ENCODE results near the gene ATL1.
"Not testable (repeated sequence)": the region's sequence is repeated elsewhere in the genome, so short reads cannot be mapped to it uniquely, and the experiment has no call there.

ATL1 gene

DNA sequence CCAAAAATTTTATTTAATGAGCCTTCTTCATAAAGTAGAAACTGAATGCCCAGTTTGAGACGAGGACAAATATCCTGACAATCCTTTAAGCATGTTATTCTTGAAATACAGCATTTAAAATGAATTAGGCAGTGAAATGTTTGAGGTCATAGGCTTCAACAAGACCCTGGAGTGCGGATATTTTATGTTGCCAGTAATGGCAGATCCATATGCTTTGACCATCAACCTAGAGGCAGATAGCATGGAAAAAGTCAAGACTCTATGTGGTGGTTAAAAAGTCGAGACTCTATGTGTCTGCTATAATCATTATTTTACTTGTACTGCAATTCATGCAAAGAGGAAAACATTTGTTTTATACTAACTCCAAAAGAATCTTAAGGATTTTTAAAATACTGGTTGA lies 25.5 kb upstream of the ATL1 start:
- no peak for DNase-seq

DNA sequence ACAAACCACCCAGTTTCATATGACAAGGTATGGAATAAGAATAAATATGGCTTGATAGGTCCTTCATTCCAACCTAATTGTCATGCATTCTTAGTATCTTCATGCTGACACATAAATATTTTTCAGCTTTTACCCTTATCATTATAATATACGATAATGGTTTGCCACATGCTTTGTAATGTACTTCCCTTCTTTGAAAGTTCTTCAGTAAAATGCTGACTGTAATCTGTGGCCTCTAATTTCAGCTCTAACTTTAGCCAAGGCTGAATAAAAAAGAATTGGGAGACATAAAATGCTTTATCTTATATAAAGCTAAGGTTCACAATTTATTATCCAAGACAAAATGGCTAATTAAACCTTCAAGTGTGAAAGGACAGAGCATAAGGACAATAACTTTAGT lies 24.9 kb upstream of the ATL1 start:
- no peak for DNase-seq

DNA sequence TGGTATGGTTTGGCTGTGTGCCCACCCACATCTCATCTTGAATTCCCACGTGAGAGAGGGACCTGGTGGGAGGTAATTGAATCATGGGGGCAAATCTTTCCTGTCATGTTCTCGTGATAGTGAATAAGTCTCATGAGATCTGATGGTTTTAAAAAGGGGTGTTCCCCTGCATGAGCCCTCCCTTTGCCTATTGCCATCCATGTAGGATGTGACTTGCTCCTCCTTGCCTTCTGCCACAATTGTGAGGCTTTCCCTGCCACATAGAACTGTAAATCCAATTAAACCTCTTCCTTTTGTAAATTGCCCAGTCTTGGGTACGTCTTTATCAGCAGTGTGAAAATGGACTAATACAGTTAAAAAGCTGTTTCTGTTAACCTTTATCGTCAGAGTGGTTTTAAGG lies 21.9 kb upstream of the ATL1 start:
- not testable (repeated sequence) for DNase-seq

DNA sequence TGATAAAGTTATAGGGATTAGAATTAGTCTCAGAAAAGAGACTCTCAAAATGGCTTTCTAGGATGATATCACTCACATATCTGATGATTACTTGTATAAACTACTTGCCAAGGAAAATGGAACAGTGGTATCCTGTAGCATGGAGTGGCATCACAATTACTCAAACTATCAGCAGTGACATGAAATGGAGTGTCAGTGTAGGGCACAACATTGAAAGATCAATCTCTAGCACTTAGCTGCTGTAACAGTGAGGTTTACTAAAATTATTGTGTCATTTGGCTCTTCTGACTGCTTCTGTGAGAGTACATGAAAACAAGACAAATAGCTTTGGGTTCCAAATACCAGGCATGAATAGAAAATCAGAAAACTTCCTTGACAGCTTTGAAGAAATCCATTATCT lies 20.9 kb upstream of the ATL1 start:
- DNase-seq = no peak

DNA sequence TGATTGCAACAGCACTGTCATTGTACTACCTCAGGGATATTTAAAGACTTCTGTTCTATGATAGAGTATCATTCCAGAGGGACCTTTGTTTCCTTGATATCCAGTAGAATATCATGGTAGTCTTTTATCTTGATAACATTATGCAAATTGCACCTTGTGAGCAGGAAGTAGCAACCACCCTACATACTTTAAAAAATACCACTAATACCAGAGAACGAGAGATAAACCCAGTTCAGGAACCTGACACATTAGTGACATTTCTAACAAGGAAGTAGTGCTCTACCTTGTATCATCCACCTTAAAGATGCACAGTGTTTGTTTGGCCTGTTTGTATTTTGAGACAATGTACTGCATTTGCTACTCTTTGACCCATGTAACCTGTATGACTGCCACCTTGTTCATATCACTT lies 18.8 kb upstream of the ATL1 start:
- no peak for DNase-seq

DNA sequence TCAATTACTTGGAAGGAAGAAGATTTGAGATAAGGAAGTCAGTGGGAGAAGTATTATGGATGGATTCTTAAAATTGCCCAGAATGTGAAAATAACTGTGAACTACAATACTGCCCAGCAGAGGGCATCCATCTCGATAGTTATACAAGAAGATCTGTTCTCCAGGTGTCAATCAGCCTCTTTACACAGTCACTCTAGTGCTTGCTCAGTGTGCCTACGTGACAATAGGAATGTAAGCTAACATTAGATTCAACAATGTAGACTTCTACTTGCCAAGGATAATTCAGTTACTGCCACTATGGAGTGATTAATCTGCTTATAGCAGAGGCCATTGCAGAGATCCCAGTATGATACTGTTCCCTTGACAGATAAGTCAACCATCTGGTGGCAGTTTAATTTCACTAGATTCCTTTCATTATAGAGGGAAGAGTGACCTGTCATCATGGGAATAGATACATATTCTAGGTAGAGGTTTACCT lies 17.0 kb upstream of the ATL1 start:
- peak in 3 of 56 donors; percentile 9 to 51 (median 31) for DNase-seq

DNA sequence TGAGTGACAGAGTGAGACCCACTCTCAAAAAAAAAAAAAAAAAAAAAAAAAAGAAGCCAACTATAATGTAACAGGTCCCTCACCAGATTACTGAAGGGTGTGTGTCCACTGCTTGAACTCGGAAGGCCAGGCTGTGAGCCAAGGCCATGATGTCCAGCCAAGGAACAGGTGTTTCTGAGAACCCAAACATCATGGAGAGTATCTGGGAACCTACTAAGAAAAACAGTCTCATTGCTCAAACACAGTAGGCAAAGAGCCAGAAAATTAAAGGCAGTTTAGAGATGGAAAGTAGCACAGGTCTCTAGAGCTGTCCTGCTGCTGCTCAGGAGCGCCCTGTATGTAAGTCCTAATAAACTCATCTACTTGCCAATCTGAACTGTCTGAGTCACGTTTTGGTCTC lies 15.0 kb upstream of the ATL1 start:
- DNase-seq = no peak

DNA sequence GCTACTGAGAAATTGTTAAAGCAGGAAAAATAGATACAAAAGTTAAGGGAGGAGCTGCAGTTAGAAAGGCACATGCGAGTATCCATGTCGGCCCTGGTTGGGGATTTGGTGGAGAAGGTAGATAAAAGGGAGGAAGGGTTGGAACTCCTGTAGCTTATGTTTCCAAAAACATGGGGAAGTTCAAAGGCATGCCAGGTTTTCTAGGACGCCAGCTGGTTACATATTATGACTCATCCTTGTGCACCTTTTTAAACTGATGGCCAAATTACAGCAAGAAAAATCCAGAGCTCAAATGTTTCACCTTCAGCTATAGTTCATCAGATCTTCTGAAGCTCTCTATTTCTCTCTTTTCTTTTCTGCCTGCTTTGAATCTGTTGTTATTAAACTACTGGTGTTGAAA lies 14.3 kb upstream of the ATL1 start:
- no peak for DNase-seq

DNA sequence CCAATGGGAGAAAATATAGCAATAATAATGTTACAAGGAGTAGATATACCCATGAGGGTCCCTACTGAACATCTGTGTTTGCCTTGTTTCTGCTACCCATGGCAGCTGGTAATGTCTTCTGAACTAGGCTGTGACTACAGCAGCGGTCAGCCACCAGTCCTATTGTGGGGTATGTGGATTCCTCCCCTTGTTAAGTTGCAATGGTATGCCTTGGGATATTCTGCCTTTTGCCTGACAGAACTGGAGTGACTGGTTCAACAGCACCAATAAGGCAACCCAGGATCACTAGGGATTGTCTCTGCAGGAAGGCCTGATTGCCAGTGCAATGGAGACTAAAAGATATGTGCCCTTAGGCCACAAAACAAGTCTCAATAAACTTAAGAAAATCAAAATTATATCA lies 9.7 kb upstream of the ATL1 start:
- DNase-seq = no peak

DNA sequence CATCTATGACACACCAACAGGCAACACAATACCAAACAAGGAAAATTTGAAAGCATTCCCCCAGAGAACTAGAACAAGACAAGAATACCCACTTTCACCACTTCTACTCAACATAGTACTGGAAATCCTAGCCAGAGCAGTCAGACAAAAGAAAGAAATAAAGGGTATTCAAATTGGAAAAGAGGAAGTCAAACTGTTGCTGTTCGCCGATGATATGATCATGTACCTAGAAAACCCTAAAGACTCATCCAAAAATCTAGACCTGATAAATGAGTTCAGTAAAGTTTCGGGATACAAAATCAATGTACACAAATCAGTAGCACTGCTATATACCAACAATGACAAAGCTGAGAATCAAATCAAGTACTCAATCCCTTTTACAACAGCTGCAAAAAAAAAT lies 8.1 kb upstream of the ATL1 start:
- DNase-seq = no peak

DNA sequence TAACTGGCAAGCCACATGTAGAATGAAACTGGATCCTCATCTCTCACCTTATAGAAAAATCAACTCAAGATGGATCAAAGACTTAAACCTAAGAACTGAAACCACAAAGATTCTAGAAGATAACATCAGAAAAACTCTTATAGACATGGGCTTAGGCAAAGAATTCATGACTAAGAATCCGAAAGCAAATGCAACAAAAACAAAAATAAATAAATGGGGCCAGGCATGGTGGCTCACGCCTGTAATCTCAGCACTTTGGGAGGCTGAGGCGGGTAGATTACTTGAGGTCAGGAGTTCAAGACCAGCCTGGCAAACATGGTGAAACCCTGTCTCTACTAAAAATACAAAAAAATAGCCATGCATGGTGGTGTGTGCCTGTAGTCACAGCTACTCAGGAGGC lies 7.1 kb upstream of the ATL1 start:
- DNase-seq = not testable (repeated sequence)

DNA sequence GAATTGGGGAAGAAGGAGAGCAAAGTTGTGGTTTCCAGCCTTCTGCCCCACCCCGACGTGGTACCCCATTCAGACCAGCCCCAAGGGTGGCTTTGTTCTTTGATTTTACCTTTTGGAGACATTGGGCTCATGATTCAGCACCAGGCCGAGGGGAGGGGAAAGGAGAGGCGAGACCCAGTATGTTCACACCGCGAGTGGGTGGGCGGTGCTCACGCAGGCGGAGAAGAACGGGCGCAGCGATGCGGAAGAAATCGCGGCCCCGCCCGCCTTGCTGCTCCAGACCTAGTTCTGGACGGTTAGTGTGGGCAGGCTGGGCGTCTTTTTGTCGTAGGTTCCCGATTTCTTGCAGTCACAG lies 963 bp downstream of the ATL1 start:
- peak in 54 of 56 donors; percentile 28 to 88 (median 72) for DNase-seq

DNA sequence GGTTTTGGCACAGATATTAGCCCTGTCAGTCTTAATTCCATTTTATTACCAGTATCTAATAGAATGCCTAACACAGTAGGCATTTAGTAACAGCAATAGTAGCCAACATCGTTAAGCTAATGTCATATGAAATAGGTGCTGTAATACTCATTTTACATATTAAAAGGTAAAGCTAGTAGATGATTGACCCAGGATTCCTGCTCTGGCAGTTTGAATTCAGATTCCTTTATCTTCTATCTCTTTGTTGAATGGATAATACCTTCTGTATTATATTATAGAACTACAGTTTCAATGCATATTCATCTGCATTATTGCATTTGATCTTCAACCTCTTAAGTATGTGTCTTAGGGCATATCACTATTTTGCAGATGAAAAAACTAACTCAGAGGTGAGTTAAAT lies 2.9 kb downstream of the ATL1 start:
- no peak for DNase-seq

DNA sequence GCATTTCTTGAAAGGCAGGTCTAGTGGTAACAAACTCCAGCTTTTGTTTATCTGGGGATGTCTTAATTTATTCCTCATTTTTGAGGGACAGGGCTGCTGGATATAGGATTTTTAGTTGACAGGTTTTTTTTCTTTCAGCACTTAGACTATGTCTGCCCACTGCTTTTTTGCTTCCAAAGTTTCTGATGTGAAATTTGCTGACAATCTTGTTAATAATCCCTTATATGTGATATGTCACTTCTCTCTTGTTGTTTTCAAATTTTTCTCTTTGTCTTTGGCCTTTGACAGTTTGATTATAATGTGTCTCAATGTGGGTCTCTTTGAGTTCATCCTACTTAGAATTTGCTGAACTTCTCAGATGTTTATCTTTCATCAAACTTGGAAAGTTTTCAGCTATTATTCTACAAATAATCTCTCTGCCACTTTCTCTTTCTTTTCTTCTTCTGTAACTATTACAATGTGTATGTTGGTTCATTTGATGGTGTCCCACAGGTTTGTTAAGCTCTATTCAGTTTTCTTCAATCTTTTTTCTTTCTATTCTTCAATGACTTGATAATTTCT lies 9.8 kb downstream of the ATL1 start:
- no peak for DNase-seq

DNA sequence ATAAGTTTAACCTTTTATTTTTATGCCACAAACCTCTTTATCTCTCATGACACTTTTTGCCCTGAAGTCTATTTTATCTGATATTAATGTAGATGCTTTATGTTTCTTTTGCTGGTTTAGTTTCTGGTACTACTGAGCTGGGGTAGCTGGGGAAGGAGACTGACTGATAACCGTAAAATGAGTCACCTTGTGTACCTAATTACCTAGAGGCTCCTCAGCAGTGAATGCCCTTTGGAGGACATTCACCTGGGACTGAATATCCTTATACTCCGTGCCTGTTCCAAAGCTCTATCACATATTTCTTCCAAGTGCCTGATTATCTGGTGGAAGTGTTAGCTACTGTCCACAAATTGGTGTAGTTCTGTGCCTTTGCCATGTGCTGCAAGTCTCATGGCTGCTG lies 13.9 kb downstream of the ATL1 start:
- no peak for DNase-seq

DNA sequence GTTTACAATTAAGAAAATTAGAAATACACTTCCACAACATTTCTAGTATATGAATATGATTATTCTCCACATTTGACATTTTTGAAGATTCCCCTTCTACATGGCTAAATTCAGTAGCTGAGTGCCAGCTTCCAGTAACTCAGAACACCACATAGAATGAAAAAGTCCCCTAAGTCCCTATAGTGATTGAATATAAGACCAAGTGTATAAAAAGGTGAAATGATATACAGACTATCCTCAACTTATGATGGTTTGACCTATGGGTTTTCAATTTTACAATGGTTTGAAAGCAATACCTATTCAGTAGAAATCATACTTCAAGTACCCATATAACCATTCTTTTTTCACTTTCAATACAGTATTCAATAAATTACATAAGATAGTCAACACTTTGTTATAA lies 15.8 kb downstream of the ATL1 start:
- no peak for DNase-seq

DNA sequence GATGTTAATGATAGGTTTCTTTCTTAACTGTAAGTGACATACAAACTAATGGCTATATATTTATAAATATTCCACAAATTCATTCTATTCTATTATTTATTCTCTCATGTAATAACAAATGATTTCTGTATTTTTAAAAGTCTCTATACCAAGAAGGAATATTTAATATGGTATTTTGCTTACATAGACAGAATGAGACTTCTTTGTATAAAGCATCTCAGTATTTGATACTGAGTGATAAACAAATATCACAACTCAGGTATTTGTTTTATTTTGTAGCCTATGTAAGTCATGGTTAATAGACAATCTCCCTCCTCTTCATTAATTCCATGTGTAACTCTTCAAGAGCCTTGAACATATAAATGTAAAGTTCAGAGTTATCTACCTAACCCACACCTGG lies 18.0 kb downstream of the ATL1 start:
- no peak for DNase-seq

DNA sequence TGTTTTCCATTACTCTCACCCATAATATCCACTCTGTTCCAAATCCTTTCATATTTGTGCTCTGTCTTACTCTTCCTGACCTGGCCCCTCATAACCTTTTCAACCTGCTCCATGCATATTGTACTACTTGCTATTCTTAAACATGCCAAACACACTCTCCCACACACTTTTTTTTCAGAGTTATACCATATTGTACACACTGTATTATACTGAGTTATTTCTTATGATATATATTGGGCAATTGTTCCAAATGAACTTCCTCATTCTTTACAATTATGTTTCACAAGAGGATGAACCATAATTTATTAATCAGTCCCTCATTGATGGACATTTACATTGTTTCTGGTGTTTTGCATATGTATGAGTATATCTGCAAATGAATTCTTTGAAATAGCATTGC lies 18.5 kb downstream of the ATL1 start:
- DNase-seq = no peak

DNA sequence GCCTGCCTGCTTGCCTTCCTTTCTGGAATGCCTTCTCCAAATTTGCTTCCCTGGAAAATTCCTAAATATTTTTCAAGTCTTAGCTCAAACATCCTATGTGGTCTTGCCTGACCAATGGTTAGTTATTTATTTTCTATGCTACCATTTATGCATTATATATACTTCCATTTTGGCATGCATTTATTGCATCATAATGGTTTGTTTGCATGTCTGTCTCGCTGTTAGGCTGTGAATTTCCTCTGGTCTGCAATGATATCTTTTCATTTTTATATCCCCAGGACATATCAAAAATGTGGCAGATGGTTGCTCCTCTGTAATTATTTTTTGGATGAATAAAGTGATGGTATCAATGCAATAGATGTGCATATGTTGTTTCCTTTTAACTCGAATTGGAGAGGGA lies 30.5 kb downstream of the ATL1 start:
- no peak for DNase-seq

DNA sequence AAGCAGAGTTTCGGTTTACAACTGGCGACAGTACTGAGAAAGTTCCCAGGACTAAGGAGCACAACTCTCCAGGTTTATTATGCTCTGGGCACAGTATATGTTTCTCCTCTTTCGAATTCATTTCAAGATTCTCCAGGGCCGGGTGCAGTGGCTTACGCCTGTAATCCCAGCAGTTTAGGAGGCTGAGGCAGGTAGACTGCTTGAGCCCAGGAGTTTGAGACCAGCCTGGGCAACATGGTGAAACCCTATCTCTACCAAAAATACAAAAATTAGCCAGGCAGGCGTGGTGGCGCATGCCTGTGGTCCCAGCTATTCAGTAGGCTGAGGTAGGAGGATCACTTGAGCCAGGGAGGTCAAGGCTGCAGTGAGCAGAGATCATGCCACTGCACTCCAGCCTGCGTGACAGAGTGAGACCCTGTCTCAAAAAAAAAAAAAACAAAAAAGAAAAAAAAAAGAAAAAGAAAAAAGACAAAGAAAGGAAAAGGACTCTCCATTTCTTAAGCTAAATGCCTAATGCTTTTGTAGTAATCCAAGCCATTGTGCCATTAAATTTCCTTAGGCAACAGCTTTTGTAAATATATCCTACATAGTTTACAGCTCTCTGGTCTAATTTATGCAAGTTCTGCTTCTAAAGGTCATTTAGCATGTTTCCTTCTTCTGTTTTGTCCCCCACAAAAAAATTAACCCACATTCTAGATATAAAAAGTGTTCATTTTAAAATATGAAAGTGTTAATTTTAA lies 34.8 kb downstream of the ATL1 start:
- no peak for DNase-seq

DNA sequence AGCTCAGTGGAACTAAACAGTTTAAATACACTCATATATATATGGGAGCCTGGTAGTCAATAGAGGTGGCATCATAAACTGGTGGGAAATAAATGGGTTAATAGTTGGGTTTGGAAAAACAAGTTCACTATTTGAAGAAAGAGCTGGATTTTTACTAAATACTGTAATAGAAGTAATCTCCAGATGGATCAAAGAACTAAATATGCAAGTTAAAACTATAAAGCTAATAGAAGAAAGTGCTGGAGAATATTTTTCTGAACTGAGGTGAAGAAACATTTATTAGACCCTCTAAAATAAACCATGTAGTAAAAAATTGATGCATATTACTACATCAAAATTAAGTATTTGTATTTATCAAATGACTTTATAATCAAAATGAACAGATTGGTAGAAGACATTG lies 38.8 kb downstream of the ATL1 start:
- no peak for DNase-seq

DNA sequence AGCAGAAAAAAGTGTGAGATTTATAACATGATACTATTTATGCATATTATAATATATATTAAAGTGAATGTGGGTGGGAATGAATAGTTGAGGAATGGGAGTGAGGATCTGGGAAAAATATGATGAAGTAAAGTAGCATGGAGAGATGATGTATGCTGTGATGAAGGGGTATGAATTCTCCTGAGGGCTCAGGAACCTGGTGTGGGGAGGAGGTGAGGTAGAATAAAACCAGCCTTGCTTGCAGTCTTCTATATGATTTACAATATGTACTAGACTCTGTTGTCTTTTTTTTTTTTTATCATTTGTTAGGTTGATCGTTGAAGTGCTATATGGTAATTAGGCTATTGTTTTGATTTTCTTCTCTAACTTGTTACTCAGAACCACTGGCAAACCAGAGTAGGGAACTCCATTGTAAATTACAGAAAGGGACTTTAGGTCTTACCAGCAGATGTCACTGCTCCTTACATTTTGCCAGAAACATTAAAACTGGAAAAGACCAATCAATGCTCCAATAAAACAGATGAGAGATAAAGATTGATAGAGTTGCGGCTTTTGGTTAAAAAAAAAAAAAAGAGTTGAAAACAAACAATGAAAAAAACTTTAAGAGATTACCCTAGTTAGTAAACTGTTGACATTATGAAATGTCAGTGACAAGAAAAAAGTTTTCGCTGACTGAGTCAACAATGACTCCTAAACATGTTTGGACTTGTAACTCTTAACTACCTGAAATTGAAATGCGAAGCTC lies 39.9 kb downstream of the ATL1 start:
- DNase-seq = peak in 2 of 56 donors; percentile 27 to 42

DNA sequence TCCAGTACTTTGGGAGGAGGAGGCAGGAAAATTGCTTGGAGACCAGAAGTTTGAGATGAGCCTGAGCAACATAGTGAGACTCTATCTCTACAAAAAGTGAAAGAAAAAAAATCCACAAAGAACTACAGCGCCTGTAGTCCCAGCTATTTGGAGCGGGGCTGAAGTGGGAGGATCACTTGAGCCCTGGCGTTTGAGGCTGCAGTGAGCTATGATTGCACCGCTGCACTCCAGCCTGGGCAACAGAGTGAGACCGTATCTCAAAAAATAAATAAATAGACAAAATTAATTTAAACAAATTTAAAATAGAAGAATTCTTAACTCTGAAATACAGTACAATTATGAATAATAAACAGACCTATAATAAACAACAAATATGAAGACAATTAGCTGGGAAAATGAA lies 40.9 kb downstream of the ATL1 start:
- DNase-seq = no peak

All from amygdala (tissue), 56 donors.